Activated CD4-positive, alpha-beta T cell treated with anti-CD3 and anti-CD28 coated beads, Interleukin-2, amount 50 U/mL, for 24 hours (primary cell): ENCODE measurements around the gene NELFB.

ENCODE experiments used
- DNase-seq, 2 donors: peaks; one replicate each; pipeline ENCODE4 v3.0.0-alpha.2; 2020; ENCODE audit warnings: low read depth in 1 of 2, low spot score in 1 of 2

Gene NELFB

DNA sequence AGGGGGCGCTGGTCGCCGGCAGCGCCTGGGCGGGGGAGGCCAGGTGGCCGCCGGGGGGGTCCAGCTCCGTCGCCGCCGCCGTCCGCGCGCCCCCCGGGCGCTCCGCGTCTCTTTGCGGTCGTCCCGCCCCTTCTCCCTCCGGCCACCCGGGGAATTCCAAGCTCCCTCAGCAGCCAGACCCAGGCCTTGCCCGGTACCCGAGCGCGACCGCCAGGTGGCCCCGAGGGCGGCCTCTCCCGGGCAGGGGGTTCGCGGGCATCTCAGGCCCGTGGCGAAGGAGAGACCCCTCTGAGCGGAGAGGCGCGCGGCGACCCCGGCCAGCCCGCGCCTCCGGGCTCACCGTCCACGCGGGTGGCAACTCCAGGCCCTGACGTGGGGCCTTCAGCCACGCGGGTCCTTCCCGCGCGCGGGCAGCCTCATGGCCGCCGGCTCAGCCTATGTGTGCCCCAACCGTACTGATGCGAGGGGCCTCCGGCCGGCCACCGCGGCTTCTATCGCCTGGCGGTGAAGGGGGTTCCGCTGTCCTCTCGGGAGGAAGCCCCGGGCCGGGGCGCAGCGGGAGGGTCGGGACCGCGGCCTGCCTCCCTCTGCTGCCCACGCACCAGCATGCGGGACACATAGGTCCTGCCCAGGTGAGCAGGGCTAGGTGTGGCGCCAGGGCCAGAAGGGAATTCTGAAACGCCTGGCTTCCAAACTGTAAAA lies 47.5 kb downstream of the NELFB start:
- no peak for DNase-seq

DNA sequence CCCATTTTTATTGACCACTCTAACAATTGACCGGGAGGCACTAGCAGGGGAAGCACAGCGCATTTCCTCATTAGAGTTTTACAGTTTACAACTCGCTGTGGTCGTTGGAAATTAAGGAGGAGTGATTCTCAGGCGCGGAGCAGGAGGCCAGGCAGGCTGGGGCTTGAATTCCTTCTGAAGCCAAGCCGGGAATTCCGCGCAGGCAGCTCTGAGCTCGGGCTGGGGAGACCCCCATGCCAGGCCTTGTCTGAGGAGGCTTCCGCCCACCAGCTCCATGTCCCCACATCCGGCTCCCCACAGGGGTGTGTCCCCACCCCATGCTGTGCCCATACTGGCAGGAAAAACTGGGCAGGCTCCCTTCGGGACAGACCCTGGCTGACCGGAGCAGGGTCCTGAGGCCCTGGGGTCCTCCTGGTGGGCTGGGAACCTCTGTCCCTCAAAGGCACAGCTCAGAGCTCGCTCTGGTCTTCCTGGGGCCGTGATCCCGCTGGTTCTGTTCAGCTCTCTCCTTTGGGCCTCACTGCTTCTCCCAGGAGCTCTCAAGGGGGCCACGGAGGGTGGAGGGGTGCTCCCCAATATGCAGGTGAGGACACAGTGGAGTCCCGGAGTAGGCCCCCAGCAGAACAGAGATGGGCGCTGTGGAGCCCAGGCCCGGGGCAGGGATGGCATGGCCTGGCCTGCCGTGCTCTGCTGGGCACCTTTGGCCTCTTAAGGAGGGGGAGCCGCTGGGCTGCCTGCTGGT lies 48.2 kb downstream of the NELFB start:
- DNase-seq = no peak

DNA sequence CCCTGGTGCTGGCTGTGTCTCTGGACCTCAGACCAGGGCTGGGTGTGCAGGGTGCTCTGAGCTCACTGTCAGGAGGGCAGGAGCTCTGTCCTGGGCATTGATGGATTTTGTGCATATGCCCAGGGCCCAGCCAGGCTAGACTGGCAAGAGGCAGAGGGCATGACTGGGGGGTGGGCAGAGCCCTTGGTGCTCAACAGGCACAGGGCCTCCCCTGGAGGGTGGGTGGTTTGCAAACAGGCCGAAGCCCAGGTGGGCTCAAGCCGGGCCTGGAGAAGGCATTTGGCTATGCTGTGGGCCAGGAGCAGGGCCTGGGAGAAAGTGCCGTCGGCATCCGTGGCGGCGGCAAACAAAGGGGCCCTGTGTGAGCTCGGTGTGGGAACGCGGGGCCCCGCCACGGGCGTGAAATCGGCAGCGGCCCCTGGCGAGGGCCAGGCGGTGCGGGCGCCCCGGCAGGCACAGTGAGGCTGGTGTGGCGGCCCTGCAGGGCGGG lies 48.8 kb downstream of the NELFB start:
- no peak for DNase-seq

DNA sequence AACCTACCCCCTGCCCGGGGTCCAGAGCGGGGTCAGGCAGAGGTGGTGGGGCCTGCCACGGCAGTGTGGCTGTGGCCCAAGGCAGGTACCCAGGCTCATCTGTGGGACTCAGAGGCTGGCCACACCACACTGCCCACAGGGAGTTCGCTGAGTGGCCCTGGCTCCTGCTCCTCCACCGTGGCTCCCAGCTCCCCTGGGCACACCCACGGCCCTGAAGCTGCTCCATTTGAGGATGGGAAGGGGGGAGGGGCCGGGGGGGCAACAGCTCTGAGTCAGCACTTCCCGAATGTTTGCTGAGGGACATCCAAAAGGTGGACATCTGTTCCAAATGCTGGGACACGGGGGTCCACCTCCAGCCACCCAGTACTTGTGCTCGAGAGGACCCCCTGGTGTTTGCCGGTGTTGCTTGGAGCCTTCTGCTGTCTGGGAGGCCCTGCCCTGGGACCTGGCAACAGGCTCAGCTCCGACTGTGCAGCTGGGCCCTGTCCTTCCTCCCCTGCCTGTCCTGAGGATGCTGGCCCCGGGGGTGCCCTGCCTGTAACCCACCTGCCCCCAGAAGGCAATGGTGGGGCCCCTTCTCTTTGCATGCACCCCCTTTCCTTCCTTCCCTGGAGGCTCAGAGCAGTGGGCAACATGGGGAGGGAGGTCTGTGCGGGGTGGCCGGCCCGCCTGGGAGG lies 49.4 kb downstream of the NELFB start:
- DNase-seq = no peak

DNA sequence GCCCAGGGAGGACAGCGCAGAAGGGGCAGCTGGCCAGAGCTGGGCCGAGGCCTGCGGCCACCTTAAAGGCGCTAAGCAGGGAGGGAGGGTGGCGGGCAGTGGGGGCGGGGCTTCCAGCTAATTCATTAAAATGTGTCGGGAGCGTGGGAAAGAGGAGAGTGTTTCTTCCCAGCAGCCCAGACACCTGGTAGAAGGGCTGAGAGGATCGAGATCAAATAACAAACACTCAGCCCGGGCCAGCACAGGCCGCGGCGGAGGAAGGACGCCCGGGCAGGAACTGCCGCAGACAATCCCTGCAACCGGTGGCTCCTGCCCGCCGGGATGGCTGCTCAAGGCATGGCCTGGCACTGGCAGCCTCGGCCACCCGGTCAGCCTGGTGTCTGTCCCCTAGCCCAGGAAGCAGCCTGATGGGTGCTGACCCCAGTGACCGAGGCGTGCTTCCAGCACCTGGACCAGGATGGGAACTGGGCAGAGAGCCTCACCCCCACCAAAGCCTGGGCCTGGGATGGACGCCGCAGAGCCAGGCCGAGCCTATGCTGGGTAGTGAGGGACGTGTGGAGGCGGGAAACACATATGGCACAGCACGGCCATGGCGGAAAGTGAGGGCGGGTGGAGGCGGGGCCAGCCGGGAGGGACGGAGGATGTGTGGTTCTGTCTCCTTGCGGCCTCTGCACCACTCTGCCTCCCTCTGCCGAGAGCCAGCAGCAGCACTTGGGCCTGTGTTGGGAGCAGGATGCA lies 50.1 kb downstream of the NELFB start:
- no peak for DNase-seq

DNA sequence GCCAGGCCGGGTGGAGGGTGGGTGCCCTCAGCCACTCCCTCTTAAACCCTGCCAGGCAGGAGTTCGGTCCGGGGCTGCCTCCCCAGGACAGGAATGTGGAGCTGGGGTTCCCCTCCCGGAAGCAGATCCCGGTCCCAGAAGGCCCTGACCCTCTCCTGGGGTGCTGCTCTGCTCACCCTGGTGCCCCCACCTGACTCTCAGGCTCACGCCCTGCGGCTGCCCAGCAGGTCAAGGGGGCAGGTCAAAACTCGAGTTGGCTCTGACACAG lies 50.6 kb downstream of the NELFB start:
- no peak for DNase-seq

DNA sequence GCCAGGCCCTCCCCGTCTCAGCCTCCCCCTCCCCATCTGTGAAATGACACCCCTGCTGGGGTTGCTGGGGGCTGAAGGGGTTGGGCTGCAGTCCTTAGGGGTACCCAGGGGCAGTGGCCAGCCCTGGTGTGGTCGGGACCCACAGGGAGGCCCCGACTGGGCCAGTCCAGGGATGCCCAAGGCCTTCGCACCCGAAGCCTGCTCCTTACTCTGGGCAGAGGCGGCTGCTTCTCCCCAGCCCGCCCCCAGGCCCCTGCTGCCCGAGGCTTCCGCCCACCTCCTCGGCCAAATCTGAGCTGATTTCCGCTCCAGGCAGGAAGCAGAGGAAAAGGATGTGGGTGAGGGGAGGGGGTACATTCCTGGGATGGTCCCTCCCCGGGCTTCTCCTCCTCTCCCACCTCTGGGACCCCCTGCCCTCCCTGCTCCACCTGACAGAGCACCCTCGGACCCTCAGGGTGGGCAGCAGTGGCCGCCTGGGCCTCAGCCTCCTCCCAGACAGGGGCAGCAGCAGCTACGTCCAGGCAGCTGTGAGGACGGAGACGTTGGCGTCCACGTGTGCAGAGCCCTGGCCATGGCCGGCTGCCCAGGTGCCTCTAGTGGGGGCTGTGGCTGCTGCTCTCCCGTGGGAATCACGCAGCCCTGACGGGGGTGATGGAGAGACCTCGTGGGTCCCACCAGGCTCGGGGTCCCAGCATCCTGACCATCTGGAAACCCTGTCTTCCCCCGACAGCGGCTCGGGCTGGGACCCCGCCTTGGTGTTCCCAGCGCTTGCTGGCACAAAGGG lies 51.1 kb downstream of the NELFB start:
- no peak for DNase-seq

DNA sequence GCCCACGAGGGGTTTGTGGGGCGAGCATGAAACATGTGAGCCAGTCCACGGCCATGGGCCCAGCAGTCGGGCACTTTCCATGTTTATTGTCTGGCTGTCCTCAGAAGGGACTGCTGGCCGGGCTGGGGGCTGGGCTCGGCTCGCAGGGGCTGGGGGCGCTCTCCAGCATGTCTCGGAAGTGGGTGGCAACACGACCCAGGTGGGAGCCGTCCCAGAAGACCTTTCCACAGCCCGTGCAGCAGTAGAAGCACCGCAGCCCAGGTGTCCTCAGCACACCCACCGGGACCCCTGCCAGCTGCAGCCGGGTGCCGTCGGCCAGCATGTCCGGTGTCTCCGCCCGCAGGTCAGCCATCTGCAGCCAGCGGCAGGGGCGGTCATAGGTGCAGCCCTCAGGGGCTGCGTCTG lies 51.7 kb downstream of the NELFB start:
- no peak for DNase-seq

DNA sequence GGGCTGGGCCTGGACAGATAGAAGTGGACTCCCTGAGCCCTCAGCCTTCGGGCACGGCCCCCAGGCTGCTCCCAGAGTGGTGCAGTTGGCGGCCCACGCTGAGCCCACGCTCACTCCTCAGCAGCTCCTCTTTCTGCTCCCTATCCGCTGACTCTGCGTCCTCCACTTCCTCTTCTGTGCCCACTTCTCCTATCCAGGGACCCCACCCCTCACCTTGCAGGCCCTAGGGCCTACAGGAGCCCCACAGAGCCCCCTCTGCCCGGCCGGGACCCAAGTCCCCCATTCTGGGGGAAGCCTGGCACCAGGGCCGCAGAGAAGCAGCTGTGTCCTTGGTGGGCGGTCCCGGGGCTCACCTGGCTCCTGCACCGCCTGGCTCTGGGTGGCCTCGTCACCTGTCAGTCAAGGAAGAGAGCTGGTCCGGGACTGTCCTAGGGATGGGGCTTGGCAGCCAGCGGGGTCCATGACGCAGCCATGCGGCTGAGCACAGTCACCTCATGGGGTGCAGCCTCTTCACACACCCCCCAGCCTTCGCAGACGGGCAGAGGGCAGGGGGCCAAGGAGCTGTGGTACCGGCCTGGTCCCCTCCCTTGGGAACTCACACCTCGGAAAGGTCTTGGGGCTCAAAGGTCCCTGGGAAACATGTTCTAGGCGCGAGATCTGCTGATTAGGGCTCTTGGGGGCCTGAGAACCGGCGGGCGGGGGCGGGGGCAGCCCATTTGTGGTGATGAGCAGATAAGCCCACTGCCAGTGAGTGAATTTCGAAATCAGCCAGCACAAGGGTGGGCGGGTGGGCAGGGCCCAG lies 52.3 kb downstream of the NELFB start:
- no peak for DNase-seq

DNA sequence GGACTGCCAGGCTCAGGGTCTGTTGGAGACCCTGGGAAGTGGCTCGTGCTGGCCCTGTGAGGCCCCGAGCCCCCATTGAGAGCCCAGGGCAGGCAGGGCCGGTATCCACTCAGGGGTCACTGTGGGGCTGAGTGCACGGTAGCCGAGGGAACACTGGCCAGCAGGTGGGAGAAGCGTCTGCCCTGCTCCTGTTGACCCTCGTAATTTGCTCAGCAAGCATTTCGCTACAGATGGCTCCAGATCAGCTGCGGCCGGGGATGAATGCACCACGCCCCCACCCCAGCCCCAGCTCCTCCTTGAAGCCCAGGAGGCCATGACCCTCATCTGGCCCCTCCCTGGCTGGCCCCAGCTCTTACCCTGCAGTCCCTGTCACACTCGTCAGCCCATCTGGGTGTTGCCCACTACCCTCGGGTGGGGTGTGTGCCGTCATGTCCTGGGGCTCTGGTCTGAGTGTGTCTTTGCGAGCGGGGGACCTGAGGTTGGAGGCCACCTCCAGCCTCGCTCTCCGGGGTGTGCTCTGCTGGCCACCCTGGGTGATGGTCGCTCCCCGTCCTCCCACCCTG lies 53.0 kb downstream of the NELFB start:
- no peak for DNase-seq

DNA sequence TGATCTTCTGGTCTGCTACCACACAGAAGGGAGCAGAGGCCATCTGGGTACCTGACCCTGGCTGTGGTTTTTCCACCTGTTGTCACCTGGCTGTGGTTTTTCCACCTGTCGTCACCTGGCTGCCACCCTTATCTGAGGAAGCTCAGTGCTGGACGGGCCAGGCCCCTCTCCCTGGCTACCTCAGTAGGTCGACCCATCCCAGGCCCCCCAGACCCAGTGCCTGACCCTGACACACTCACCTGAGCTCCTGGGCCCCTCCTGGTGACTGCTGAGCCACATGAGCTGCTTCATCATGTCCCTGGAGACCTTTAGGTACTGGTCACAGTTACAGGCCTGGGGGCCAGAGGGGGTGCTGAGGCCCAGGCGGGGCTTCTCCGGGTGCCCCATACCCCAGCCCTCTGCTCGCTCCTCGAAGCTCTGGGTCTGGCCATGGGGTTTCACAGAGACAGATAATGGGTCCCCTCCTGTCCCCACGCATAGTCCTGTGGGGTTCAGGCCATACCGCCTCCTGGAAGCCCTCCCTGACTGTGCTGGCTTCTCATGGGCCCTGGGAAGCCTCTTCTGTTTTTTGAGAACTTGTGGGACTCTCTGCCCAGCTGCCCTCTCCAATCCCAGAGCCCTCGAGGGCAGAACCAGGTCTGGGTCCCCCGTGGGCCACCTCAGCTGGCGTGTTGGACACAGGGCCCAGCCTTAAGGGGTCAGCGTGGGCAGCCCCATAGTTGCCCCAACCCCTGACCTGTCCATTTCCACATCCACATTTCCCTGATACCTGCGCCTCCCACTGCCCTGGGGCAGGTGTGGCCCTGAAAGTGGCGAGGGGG lies 54.5 kb downstream of the NELFB start:
- no peak for DNase-seq

DNA sequence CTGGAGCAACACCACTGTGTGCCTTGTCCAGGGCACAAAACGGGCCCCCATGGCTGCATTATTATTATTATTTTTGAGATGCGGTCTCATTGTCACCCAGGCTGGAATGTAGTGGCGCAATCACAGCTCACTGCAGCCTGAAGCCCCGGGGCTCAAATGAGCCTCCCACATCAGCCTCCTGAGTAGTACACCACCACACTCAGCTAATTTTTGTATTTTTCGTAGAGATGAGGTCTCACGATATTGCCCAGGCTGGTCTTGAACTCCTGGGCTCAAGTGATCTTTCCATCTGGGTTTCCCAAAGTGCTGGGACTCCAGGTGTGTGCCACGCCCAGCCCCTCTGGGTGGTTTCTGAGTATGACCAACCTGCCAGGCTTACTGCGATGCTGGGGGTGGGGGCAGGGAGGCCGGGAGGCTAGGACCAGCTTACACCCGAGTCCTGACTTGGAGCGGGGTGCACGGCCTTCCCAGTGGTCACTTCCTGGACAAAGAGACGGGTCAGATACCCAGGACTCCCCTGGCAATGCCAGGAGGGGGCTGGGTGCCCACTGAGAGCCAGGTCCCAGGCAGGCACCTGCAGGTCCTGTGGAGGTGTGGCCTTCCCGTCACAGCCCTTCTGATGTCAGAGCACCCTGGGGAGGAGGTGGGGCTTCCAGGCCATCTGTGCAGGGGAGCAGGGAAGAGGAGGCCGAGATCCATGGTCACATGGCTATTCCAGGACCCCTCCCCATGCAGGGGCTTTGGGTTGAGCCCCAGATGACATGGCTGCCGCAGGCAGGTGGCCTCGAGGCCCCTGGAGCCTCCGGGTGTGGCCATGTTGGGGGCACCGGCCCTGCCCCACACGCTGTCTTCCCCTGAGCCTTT lies 55.3 kb downstream of the NELFB start:
- DNase-seq = no peak

DNA sequence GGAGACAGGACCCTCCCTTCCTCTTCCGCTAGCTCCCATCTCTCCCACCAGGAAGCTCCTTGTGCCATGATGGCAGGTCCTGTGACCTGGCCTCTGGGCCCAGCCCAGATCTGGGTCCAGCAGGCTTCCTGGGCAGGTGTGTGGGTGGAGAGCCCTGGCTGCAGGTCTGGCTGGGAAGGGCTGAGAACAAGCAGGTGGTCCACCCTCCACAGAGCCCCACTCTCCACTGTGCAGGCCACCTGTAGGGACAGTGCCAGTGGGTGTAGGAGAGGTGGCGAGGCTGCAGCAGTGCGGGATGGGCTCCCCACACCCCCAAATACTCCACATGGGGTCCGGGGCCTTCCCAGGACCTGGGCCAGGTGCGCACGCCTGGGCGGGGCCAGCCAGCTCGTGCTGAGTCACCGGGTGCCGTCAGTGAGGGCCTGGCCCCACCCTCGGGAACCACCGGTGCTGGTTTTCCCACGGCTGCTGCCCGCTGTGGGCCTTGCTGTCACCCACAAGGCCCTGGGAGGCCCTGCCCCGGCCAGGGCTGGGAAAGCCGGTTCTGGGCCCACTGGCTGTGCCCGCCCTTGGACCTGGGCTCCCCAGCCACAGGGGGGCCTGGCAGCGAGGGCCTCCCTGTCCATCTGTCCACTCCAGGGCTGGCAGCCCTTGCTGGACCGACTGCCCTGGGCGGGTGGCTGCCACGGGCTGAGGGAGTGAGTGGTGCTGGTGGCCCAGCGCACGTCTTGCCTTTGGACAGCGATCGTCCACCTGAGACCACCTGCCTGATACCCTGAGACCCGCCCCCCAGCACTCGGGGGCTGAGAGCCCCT lies 56.3 kb downstream of the NELFB start:
- DNase-seq = no peak

DNA sequence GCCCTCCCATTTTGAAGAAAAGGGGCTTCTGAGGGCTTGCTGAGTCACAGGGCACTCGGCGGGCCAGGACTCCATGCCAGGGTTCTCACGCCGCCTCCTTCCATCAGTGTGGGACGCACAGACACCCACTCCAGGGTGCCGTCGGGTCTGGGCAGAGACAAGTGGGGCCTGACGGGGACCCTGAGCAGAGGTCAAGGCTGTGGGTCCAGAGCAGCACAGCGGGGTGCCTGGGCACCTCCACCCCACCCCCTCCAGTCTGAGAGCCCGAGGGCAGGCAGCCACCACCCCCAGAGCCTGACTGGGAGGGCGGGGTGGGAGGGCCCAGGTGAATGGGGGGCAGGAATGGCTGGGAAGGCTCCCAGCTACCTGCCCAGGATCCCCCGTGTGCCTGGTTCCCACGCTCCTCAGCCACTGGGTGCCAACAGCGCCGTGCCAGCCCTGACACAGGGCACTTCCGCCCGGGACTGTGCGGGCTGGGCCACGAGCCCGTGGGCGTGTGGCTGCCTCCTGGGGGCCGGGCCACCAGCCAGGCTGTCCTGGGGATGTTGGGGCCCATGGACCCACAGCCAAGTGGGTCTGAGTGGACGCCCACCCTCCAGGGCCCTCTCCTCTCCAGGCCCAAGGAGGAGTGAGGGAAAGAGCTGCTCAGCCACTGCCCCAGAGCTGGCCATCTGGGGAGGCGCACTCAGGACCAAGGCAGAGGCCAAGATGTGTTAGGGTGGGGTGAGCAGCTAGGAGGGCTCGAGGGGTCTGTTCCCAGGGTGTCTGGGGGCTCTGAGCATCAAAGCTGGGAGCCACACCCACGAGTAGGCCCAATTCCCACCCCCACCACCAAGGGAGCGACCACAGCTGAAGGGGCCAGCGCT lies 57.1 kb downstream of the NELFB start:
- DNase-seq = no peak

DNA sequence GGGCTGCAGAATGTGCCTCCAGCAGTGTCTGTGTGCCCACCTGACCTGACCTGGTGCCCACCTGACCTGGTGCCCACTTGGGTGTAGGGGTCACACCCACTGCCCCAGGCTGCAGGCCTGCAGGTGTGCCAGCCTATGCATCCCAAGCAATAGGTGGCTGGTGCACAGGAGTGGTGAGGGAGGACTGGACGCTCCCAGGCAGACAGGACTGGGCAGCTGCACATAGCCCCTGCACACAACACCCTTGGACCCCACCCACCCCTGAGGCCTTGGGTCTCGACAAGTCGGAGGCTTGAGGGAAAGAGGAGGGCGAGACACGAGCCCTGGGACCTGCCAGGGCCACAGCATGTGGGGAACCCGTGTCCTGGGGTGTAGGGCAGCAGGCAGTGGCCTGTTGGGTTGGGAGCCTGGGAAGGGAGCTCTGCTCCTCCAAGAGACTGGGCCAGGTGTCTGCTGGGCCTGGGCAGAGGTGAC lies 57.8 kb downstream of the NELFB start:
- no peak for DNase-seq

DNA sequence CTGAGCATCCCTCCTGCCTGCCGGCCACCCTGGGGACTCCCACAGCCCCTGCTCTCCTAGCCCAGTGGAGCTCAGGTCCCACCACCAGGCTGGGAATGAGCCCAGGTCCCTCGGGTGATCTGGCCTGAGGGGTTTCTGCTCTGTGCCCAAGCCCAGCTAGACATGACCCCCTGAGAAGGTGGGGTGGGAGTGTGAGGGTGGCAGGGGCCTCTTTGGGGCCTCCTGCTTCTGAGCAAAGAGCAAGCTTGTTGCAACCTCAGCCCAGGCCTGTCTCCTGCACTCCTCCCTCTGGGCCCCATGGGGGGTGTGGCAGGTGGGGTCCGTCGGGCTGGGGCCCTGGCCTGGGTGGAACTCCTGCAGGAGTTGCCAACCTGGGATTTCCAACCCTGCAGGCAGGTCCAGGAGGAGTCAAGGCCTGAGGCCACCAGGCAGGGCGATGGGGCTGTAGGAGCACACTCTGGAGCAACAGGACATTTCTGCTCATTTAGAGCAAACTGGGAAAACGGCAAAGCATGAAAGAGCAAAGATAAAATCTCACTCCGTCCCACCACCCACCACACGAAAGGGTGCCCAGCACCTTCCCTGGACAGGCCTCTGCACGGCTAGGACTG lies 58.3 kb downstream of the NELFB start:
- no peak for DNase-seq
